Liver (tissue), 9 donors: ENCODE results near the gene AKR1B1. TPM values are rescaled to one million over a fixed set of nuclear protein-coding genes. Genes with fewer than 3 reads are reported as not detected.

Experiments
- DNase-seq: peaks from one replicate; pipeline ENCODE4 v3.0.0-alpha.2; 2017; ENCODE audit warnings: low spot score
- H3K27ac ChIP-seq, 2 donors: one replicate each; pipeline ENCODE4 v1.7.0; 2013; ENCODE audit warnings: inconsistent platforms in 2 of 2, low read length in 2 of 2, control low read depth in 1 of 2, low read depth in 1 of 2, mild to moderate bottlenecking in 1 of 2
- H3K27me3 ChIP-seq, 4 donors: one replicate each; pipeline versions ENCODE4 v1.6.1 to v1.7.0; 2013; ENCODE audit warnings: low read length in 3 of 4, inconsistent platforms in 1 of 4, mild to moderate bottlenecking in 1 of 4, moderate library complexity in 1 of 4; ENCODE audit not compliant: control insufficient read depth in 4 of 4, insufficient read depth in 4 of 4
- H3K36me3 ChIP-seq, 4 donors: one replicate each; pipeline versions ENCODE4 v1.6.1 to v1.7.0; 2013; ENCODE audit warnings: low read length in 3 of 4, mild to moderate bottlenecking in 3 of 4, low read depth in 1 of 4, moderate library complexity in 1 of 4; ENCODE audit not compliant: control insufficient read depth in 4 of 4, insufficient read depth in 3 of 4
- H3K4me1 ChIP-seq, 4 donors: one replicate each; pipeline versions ENCODE4 v1.6.1 to v1.7.0; 2013; ENCODE audit warnings: low read length in 3 of 4, mild to moderate bottlenecking in 3 of 4, moderate library complexity in 1 of 4; ENCODE audit not compliant: control insufficient read depth in 4 of 4, insufficient read depth in 4 of 4
- H3K4me3 ChIP-seq, 3 donors: one replicate each; pipeline versions ENCODE4 v1.6.1 to v1.7.0; 2013; ENCODE audit warnings: low read length in 3 of 3, control low read depth in 1 of 3, low read depth in 1 of 3, mild to moderate bottlenecking in 1 of 3
- H3K9ac ChIP-seq, 2 donors: one replicate each; pipeline ENCODE4 v1.7.0; 2013; ENCODE audit warnings: low read length in 2 of 2, mild to moderate bottlenecking in 2 of 2, moderate library complexity in 2 of 2, control low read depth in 1 of 2, low read depth in 1 of 2
- H3K9me3 ChIP-seq, 4 donors: one replicate each; pipeline versions ENCODE4 v1.6.1 to v1.7.0; 2013; ENCODE audit warnings: low read length in 3 of 4; ENCODE audit not compliant: control insufficient read depth in 4 of 4
- EGR1 ChIP-seq, 2 donors: IDR thresholded peaks; 2 replicates each; pipeline ENCODE4 v1.6.1; 2016 to 2018; ENCODE audit warnings: antibody characterized with exemption in 2 of 2, low read depth in 2 of 2
- FOXA1 ChIP-seq: IDR thresholded peaks from 2 replicates; pipeline ENCODE4 v1.6.1; 2016; ENCODE audit warnings: antibody characterized with exemption
- FOXA2 ChIP-seq: IDR thresholded peaks from 2 replicates; pipeline ENCODE4 v1.6.1; 2016; ENCODE audit warnings: antibody characterized with exemption
- GABPA ChIP-seq, 2 donors: IDR thresholded peaks in 1 of 2; conservative IDR thresholded peaks in 1 of 2; 2 replicates each; pipeline ENCODE4 v1.6.1; 2016; ENCODE audit warnings: antibody characterized with exemption in 2 of 2, mild to moderate bottlenecking in 1 of 2, moderate library complexity in 1 of 2
- HNF4A ChIP-seq, 2 donors: conservative IDR thresholded peaks; 2 replicates each; pipeline ENCODE4 v1.6.1; 2016; ENCODE audit warnings: antibody characterized with exemption in 2 of 2, mild to moderate bottlenecking in 2 of 2
- HNF4G ChIP-seq: IDR thresholded peaks from 2 replicates; pipeline ENCODE4 v1.6.1; 2016; ENCODE audit warnings: antibody characterized with exemption
- JUND ChIP-seq, 2 donors: IDR thresholded peaks; 2 replicates each; pipeline ENCODE4 v1.6.1; 2016; ENCODE audit warnings: antibody characterized with exemption in 2 of 2
- NR2F2 ChIP-seq: IDR thresholded peaks from 2 replicates; pipeline ENCODE4 v1.6.1; 2016; ENCODE audit warnings: antibody characterized with exemption
- RAD21 ChIP-seq, 2 donors: IDR thresholded peaks; 2 replicates each; pipeline ENCODE4 v1.6.1; 2016; ENCODE audit warnings: antibody characterized with exemption in 2 of 2, mild to moderate bottlenecking in 2 of 2
- RXRA ChIP-seq, 2 donors: IDR thresholded peaks; 2 replicates each; pipeline ENCODE4 v1.6.1; 2017 to 2018; ENCODE audit warnings: antibody characterized with exemption in 2 of 2, mild to moderate bottlenecking in 1 of 2
- SP1 ChIP-seq: IDR thresholded peaks from 2 replicates; pipeline ENCODE4 v1.6.1; 2018; ENCODE audit warnings: antibody characterized with exemption, mild to moderate bottlenecking
- TAF1 ChIP-seq: conservative IDR thresholded peaks from 2 replicates; pipeline ENCODE4 v1.6.1; 2016; ENCODE audit warnings: antibody characterized with exemption, mild to moderate bottlenecking
- WGBS: extraction: QIAGEN DNeasy Blood & Tissue Kit; methylation state at CpG from one replicate; pipeline ENCODE4 v1.1.7; 2013; 5-methylcytosine and 5-hydroxymethylcytosine counted together
- polyA plus RNA-seq, 2 donors: library from polyadenylated mRNA; stranded (reverse) in 1 of 2; unstranded in 1 of 2; fragments of 200-250 nt in 1 of 2; fragments of >200 nt in 1 of 2; fragmentation: Nextera tagmentation in 1 of 2; extraction: Ambion mirVana in 1 of 2; gene quantifications; one replicate each; pipeline versions ENCODE4 v1.2.1 to v1.2.3, GENCODE V29; 2013 to 2015
- total RNA-seq, 2 donors: library from RNA; depleted of rRNA; stranded (reverse); fragments of >200 nt; gene quantifications; one replicate each; pipeline ENCODE4 v1.2.3, GENCODE V29; 2014
- TF ChIP-seq, protein P1 (sequence below): IDR thresholded peaks from 2 replicates; pipeline ENCODE4 v1.6.1; 2016; ENCODE audit warnings: antibody characterized with exemption
- TF ChIP-seq, protein P2 (sequence below): fragments of 150-350 bp; IDR thresholded peaks from 2 replicates; pipeline ENCODE4 v1.5.1; 2017; ENCODE audit warnings: improper control_type of control experiment, low read depth, low read length; ENCODE audit not compliant: missing input control
- TF ChIP-seq, protein P3 (sequence below): IDR thresholded peaks from 2 replicates; pipeline ENCODE4 v1.6.1; 2016; ENCODE audit warnings: antibody characterized with exemption
- TF ChIP-seq, protein P4 (sequence below): IDR thresholded peaks from 2 replicates; pipeline ENCODE4 v1.6.1; 2016; ENCODE audit warnings: antibody characterized with exemption
- TF ChIP-seq, protein P5 (sequence below): IDR thresholded peaks from 2 replicates; pipeline ENCODE4 v1.6.1; 2016; ENCODE audit warnings: antibody characterized with exemption, mild to moderate bottlenecking
- donor health status: healthy.
- donor health status: healthy.
- donor health status: healthy.
- donor health status: healthy.
- donor health status: healthy.

The AKR1B1 gene
- total and polyA plus RNA-seq, 4 donors: 10.8 to 12.6 (median 11.6) TPM

DNA sequence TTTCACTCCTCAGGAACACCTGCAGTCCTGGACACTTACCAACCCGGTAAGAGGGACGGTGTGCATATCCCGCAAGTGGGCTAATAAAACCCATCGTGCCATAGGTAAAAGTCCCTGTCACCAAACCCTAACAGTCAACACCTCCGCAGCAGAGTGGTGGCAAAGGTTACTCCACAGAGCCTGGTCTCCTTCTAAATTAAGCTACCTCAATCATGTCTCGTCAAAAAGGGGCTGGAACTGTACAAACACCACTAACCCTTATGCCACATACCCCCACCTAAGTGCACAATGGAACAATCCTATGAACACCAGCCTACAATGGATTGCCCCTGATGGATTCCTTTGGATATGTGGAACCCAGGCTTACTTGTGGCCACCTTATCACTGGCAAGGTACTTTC lies 9.6 kb upstream of the AKR1B1 start:
- TF ChIP-seq, protein P1, sequence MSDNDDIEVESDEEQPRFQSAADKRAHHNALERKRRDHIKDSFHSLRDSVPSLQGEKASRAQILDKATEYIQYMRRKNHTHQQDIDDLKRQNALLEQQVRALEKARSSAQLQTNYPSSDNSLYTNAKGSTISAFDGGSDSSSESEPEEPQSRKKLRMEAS: no peak
- TF ChIP-seq GABPA (IDR thresholded peaks at IDR 0.05 in 1 of 2, conservative IDR thresholded peaks at IDR 0.05 in 1 of 2): no peak
- WGBS: 88% methylated on average over 6 of the region's 6 CpGs
- no peaks in the 10 kb centered on the region for H3K36me3 ChIP-seq

DNA sequence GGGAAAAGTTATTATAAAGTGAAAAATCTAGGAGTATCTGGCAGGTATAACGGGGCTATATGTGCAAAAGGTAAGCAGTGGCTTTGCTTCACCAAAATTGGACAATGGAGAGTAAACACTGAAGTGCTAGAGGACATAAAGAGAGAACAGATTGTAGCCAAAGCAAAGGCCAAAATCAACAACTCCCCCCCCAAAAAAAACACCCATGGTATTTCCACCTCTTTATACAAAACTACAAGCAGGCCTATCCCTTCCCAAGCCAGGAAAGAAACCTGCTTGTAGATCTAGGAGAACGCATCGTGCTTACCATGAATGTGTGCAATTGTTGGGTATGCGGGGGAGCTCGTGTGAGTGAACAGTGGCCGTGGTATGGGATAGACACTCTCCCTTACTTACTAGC lies 9.2 kb upstream of the AKR1B1 start:
- 87% methylated on average over 6 of the region's 6 CpGs for WGBS
- no peak for TF ChIP-seq HNF4G
- TF ChIP-seq RAD21 (IDR thresholded peaks at IDR 0.05): no peak
- TF ChIP-seq, protein P2, sequence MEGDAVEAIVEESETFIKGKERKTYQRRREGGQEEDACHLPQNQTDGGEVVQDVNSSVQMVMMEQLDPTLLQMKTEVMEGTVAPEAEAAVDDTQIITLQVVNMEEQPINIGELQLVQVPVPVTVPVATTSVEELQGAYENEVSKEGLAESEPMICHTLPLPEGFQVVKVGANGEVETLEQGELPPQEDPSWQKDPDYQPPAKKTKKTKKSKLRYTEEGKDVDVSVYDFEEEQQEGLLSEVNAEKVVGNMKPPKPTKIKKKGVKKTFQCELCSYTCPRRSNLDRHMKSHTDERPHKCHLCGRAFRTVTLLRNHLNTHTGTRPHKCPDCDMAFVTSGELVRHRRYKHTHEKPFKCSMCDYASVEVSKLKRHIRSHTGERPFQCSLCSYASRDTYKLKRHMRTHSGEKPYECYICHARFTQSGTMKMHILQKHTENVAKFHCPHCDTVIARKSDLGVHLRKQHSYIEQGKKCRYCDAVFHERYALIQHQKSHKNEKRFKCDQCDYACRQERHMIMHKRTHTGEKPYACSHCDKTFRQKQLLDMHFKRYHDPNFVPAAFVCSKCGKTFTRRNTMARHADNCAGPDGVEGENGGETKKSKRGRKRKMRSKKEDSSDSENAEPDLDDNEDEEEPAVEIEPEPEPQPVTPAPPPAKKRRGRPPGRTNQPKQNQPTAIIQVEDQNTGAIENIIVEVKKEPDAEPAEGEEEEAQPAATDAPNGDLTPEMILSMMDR: no peak
- TF ChIP-seq, protein P3, sequence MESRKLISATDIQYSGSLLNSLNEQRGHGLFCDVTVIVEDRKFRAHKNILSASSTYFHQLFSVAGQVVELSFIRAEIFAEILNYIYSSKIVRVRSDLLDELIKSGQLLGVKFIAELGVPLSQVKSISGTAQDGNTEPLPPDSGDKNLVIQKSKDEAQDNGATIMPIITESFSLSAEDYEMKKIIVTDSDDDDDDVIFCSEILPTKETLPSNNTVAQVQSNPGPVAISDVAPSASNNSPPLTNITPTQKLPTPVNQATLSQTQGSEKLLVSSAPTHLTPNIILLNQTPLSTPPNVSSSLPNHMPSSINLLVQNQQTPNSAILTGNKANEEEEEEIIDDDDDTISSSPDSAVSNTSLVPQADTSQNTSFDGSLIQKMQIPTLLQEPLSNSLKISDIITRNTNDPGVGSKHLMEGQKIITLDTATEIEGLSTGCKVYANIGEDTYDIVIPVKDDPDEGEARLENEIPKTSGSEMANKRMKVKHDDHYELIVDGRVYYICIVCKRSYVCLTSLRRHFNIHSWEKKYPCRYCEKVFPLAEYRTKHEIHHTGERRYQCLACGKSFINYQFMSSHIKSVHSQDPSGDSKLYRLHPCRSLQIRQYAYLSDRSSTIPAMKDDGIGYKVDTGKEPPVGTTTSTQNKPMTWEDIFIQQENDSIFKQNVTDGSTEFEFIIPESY: no peak

More for the DNA sequence above, 9.6 kb upstream of the AKR1B1 start:
- H3K4me1 ChIP-seq: no peaks in the 10 kb centered on the region
- H3K27me3 ChIP-seq: no peaks in the 10 kb centered on the region
- DNase-seq: no peak
- no peak overlapping the region for H3K27ac ChIP-seq
- no peak overlapping the region for H3K9ac ChIP-seq
- peaks cover 0 to 4% (median 0%) of the 10 kb centered on the region in 4 donors for H3K9me3 ChIP-seq
- H3K4me3 ChIP-seq: no peak overlapping the region

DNA sequence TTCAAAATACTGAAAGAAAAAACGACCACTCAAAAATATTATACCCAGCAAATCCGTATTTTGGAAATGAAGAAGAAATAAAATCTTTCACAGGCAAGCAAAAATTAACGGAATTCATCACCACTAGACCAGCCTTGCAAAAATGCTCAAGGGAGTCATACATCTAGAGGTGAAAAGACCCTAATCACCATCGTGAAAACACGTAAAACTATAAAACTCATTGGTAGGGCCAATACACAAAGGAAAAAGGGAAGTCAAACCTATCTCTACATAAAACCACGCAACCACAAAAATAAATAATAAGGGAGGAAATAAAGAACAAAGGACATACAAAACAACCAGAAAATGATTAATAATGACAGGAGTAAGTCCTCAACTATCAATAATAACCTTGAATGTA lies 6.6 kb upstream of the AKR1B1 start:
- Histone ChIP-seq H3K9me3 (peaks cover 0 to 4% (median 0%) of the 10 kb centered on the region in 4 donors), H3K27me3 (no peaks in the 10 kb centered on the region), H3K4me3 (no peak overlapping the region), H3K4me1 (no peaks in the 10 kb centered on the region), H3K27ac (no peak overlapping the region), H3K9ac (no peak overlapping the region), H3K36me3 (no peaks in the 10 kb centered on the region)
- WGBS: 77% methylated on average over 6 of the region's 6 CpGs
- no peak for TF ChIP-seq GABPA (IDR thresholded peaks at IDR 0.05 in 1 of 2, conservative IDR thresholded peaks at IDR 0.05 in 1 of 2)
- TF ChIP-seq, protein P4, sequence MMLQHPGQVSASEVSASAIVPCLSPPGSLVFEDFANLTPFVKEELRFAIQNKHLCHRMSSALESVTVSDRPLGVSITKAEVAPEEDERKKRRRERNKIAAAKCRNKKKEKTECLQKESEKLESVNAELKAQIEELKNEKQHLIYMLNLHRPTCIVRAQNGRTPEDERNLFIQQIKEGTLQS: no peak
- TF ChIP-seq TAF1: no peak
- no peak for TF ChIP-seq HNF4G
- TF ChIP-seq, protein P3: no peak
- TF ChIP-seq FOXA2: no peak
- TF ChIP-seq NR2F2: no peak
- no peak for TF ChIP-seq FOXA1
- TF ChIP-seq RXRA (IDR thresholded peaks at IDR 0.05): no peak
- TF ChIP-seq EGR1 (IDR thresholded peaks at IDR 0.05; ENCODE audit: low read depth in 2 of 2): no peak
- TF ChIP-seq, protein P5, sequence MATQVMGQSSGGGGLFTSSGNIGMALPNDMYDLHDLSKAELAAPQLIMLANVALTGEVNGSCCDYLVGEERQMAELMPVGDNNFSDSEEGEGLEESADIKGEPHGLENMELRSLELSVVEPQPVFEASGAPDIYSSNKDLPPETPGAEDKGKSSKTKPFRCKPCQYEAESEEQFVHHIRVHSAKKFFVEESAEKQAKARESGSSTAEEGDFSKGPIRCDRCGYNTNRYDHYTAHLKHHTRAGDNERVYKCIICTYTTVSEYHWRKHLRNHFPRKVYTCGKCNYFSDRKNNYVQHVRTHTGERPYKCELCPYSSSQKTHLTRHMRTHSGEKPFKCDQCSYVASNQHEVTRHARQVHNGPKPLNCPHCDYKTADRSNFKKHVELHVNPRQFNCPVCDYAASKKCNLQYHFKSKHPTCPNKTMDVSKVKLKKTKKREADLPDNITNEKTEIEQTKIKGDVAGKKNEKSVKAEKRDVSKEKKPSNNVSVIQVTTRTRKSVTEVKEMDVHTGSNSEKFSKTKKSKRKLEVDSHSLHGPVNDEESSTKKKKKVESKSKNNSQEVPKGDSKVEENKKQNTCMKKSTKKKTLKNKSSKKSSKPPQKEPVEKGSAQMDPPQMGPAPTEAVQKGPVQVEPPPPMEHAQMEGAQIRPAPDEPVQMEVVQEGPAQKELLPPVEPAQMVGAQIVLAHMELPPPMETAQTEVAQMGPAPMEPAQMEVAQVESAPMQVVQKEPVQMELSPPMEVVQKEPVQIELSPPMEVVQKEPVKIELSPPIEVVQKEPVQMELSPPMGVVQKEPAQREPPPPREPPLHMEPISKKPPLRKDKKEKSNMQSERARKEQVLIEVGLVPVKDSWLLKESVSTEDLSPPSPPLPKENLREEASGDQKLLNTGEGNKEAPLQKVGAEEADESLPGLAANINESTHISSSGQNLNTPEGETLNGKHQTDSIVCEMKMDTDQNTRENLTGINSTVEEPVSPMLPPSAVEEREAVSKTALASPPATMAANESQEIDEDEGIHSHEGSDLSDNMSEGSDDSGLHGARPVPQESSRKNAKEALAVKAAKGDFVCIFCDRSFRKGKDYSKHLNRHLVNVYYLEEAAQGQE: no peak
- TF ChIP-seq JUND (IDR thresholded peaks at IDR 0.05): no peak
- TF ChIP-seq SP1: no peak
- TF ChIP-seq HNF4A (conservative IDR thresholded peaks at IDR 0.05): no peak
- TF ChIP-seq, protein P1: no peak
- no peak for DNase-seq

More for the DNA sequence above, 9.2 kb upstream of the AKR1B1 start:
- Histone ChIP-seq H3K27me3 (no peaks in the 10 kb centered on the region), H3K9ac (no peak overlapping the region), H3K9me3 (peaks cover 0 to 4% (median 0%) of the 10 kb centered on the region in 4 donors), H3K4me3 (no peak overlapping the region), H3K36me3 (no peaks in the 10 kb centered on the region), H3K27ac (no peak overlapping the region), H3K4me1 (no peaks in the 10 kb centered on the region)
- DNase-seq: no peak
